HCT116 (cell line): Measurements from ENCODE around the gene LRP1B. TPM values are rescaled to one million over a fixed set of nuclear protein-coding genes. Genes with fewer than 3 reads are reported as not detected.

Experiments
- ATAC-seq: fragments of 200-7000 bp; cut with Tn5 transposase; 2 replicates; pipeline ENCODE4 v1.9.1; 2020; ENCODE audit warnings: mild to moderate bottlenecking, moderate library complexity
- BruUV-seq: library from RNA; stranded (reverse); fragments of 400-500 nt; replicated peaks from 2 replicates; lab custom pipeline; 2021; lab: Mats Ljungman, UMichigan
- CTCF ChIA-PET: fragments of 300-600 bp; sonication (Branson Sonifier 250); formaldehyde crosslinking; loops from one replicate; lab custom pipeline; 2021; ENCODE audit warnings: antibody characterized with exemption; lab: Charles Lee
- POLR2A ChIA-PET: fragments of 300-600, 350-600 bp; sonication (Branson Sonifier 250); formaldehyde crosslinking; loops from one replicate; lab custom pipeline; 2021; ENCODE audit warnings: antibody characterized with exemption; lab: Charles Lee
- RAD21 ChIA-PET, 2 experiments: fragments of 300-600 bp; sonication (Branson Sonifier 250); formaldehyde crosslinking; loops; one replicate each; lab custom pipeline; 2023; ENCODE audit warnings: low total read pairs in 2 of 2; ENCODE audit not compliant: uncharacterized antibody in 2 of 2, unreplicated experiment in 2 of 2, low non-redundant PET in 1 of 2; lab: Charles Lee
- DNase-seq: peaks from one replicate; pipeline ENCODE4 v3.0.0-alpha.2; 2010; ENCODE audit warnings: low read depth, low spot score
- H2AFZ ChIP-seq: fragments of 200-600 bp; shearing (Covaris generic), sonication (generic); 2 replicates; pipeline ENCODE4 v1.6.1; 2017; ENCODE audit warnings: low read depth, mixed run types, mixed read lengths, antibody characterized with exemption, low read length; ENCODE audit not compliant: poor library complexity, severe bottlenecking
- H3K27ac ChIP-seq: 2 replicates; pipeline ENCODE4 v1.5.1; 2012; ENCODE audit warnings: low read depth, low read length
- H3K27me3 ChIP-seq: fragments of 200-600 bp; sonication (generic); 2 replicates; pipeline ENCODE4 v1.6.1; 2016; ENCODE audit warnings: mixed run types, low read length, mixed read lengths; ENCODE audit not compliant: insufficient read depth
- H3K36me3 ChIP-seq, 2 experiments: fragments of 200-500 bp in 1 of 2; fragments of 200-600 bp in 1 of 2; sonication (Bioruptor generic) in 1 of 2; sonication (generic) in 1 of 2; 2 replicates each; pipeline versions ENCODE4 v1.5.1 to v1.6.1; 2014 to 2016; ENCODE audit warnings: low read length in 2 of 2, inconsistent platforms in 1 of 2, mixed read lengths in 1 of 2, mixed run types in 1 of 2; ENCODE audit not compliant: insufficient read depth in 2 of 2, control insufficient read depth in 1 of 2
- H3K4me1 ChIP-seq, 2 experiments: fragments of 200-600 bp in 1 of 2; sonication (generic) in 1 of 2; 2 replicates each; pipeline versions ENCODE4 v1.5.1 to v1.6.1; 2012 to 2017; ENCODE audit warnings: low read length in 2 of 2, inconsistent platforms in 1 of 2, mild to moderate bottlenecking in 1 of 2, mixed read lengths in 1 of 2, mixed run types in 1 of 2, moderate library complexity in 1 of 2; ENCODE audit not compliant: insufficient read depth in 2 of 2, control insufficient read depth in 1 of 2
- H3K4me2 ChIP-seq: fragments of 200-600 bp; sonication (generic); 2 replicates; pipeline ENCODE4 v1.6.1; 2017; ENCODE audit warnings: mixed run types, low read length, mixed read lengths
- H3K4me3 ChIP-seq, 2 experiments: fragments of 200-600 bp in 1 of 2; sonication (generic) in 1 of 2; replicated peaks in 1 of 2; 2 replicates each; pipeline ENCODE4 v1.5.1; 2011 to 2016; ENCODE audit warnings: low read length in 2 of 2, control low read depth in 1 of 2, low read depth in 1 of 2, mild to moderate bottlenecking in 1 of 2, mixed read lengths in 1 of 2, mixed run types in 1 of 2
- H3K79me2 ChIP-seq: fragments of 200-600 bp; sonication (generic); 2 replicates; pipeline ENCODE4 v1.6.1; 2017; ENCODE audit warnings: mild to moderate bottlenecking, mixed run types, low read length, moderate library complexity, mixed read lengths; ENCODE audit not compliant: insufficient read depth
- H3K9ac ChIP-seq: fragments of 200-600 bp; sonication (generic); 2 replicates; pipeline ENCODE4 v1.6.1; 2016; ENCODE audit warnings: low read length, mixed read lengths
- H3K9me2 ChIP-seq: fragments of 200-600 bp; sonication (generic), shearing (Covaris generic); 2 replicates; pipeline ENCODE4 v1.6.1; 2017; ENCODE audit warnings: mixed run types, mild to moderate bottlenecking, moderate library complexity; ENCODE audit not compliant: insufficient read depth
- H3K9me3 ChIP-seq, 2 experiments: fragments of 200-500 bp in 1 of 2; fragments of 200-600 bp in 1 of 2; sonication (Bioruptor generic) in 1 of 2; sonication (generic) in 1 of 2; 2 replicates each; pipeline ENCODE4 v1.6.1; 2014 to 2017; ENCODE audit warnings: low read length in 2 of 2, mixed read lengths in 2 of 2, inconsistent platforms in 1 of 2, low read depth in 1 of 2, mild to moderate bottlenecking in 1 of 2, mixed run types in 1 of 2, moderate library complexity in 1 of 2; ENCODE audit not compliant: control insufficient read depth in 1 of 2, insufficient read depth in 1 of 2
- H4K20me1 ChIP-seq: fragments of 200-600 bp; sonication (generic), shearing (Covaris generic); 2 replicates; pipeline ENCODE4 v1.6.1; 2017; ENCODE audit warnings: mixed run types, mild to moderate bottlenecking, moderate library complexity; ENCODE audit not compliant: insufficient read depth
- ATF3 ChIP-seq: IDR thresholded peaks from 2 replicates; pipeline ENCODE4 v1.6.1; 2012
- CEBPB ChIP-seq: IDR thresholded peaks from 2 replicates; pipeline ENCODE4 v1.6.1; 2012; ENCODE audit warnings: low read depth
- CTCF ChIP-seq, 3 experiments: fragments of 200-600 bp in 1 of 3; sonication (generic) in 1 of 3; IDR thresholded peaks in 2 of 3; conservative IDR thresholded peaks in 1 of 3; 2 replicates each; pipeline ENCODE4 v1.5.1; 2012 to 2017; ENCODE audit warnings: low read depth in 2 of 3, low read length in 2 of 3, antibody characterized with exemption in 1 of 3, borderline replicate concordance in 1 of 3, control low read depth in 1 of 3, mild to moderate bottlenecking in 1 of 3, mixed read lengths in 1 of 3, mixed run types in 1 of 3, moderate library complexity in 1 of 3; ENCODE audit not compliant: insufficient read depth in 1 of 3
- EGR1 ChIP-seq: IDR thresholded peaks from 2 replicates; pipeline ENCODE4 v1.6.1; 2012; ENCODE audit warnings: low read depth
- ELF1 ChIP-seq: IDR thresholded peaks from 2 replicates; pipeline ENCODE4 v1.6.1; 2012; ENCODE audit warnings: low read depth, borderline replicate concordance
- EZH2phosphoT487 ChIP-seq: fragments of 200-600 bp; IDR thresholded peaks from 2 replicates; pipeline ENCODE4 v1.6.1; 2018; ENCODE audit warnings: antibody characterized with exemption, borderline replicate concordance
- FOSL1 ChIP-seq: IDR thresholded peaks from 2 replicates; pipeline ENCODE4 v1.6.1; 2012; ENCODE audit warnings: low read depth
- JUND ChIP-seq: IDR thresholded peaks from 2 replicates; pipeline ENCODE4 v1.6.1; 2012
- POLR2A ChIP-seq: IDR thresholded peaks from 2 replicates; pipeline ENCODE4 v1.7.0; 2011; ENCODE audit warnings: borderline replicate concordance; ENCODE audit not compliant: insufficient read depth, insufficient read length; ENCODE audit errors: extremely low read depth
- POLR2AphosphoS5 ChIP-seq: IDR thresholded peaks from 2 replicates; pipeline ENCODE4 v1.6.1; 2011; ENCODE audit warnings: mild to moderate bottlenecking, low read depth, low read length, moderate library complexity
- RAD21 ChIP-seq: IDR thresholded peaks from 2 replicates; pipeline ENCODE4 v1.6.1; 2012; ENCODE audit warnings: low read depth, mild to moderate bottlenecking
- REST ChIP-seq: IDR thresholded peaks from 2 replicates; pipeline ENCODE4 v1.6.1; 2012; ENCODE audit warnings: low read depth
- SIN3A ChIP-seq: IDR thresholded peaks from 2 replicates; pipeline ENCODE4 v1.6.1; 2012; ENCODE audit warnings: low read depth
- SP1 ChIP-seq: IDR thresholded peaks from 2 replicates; pipeline ENCODE4 v1.6.1; 2012; ENCODE audit warnings: low read depth
- SRF ChIP-seq: IDR thresholded peaks from 2 replicates; pipeline ENCODE4 v1.6.1; 2012; ENCODE audit warnings: low read depth
- TCF7L2 ChIP-seq: IDR thresholded peaks from 2 replicates; pipeline ENCODE4 v1.7.0; 2011; ENCODE audit warnings: borderline replicate concordance, inconsistent platforms; ENCODE audit not compliant: insufficient read depth, insufficient read length; ENCODE audit errors: extremely low read depth
- YY1 ChIP-seq: IDR thresholded peaks from 2 replicates; pipeline ENCODE4 v1.6.1; 2011; ENCODE audit warnings: low read length, low read depth, moderate library complexity, mild to moderate bottlenecking; ENCODE audit not compliant: insufficient replicate concordance; ENCODE audit errors: extremely low read depth
- ZBTB33 ChIP-seq: IDR thresholded peaks from 2 replicates; pipeline ENCODE4 v1.6.1; 2011; ENCODE audit warnings: mild to moderate bottlenecking, low read length, moderate library complexity; ENCODE audit not compliant: insufficient replicate concordance; ENCODE audit errors: extremely low read depth
- ZFX ChIP-seq: fragments of 450-650 bp; IDR thresholded peaks from 2 replicates; pipeline ENCODE4 v1.6.1; 2017
- intact Hi-C: fragments of 100-400 bp; cut with micrococcal nuclease; formaldehyde crosslinking; loops from 2 replicates; pipeline ENCODE4 v1.10.0; 2022
- total RNA-seq: library from RNA; stranded (reverse); gene quantifications from one replicate; pipeline ENCODE4 v1.2.1, GENCODE V29; 2021; ENCODE audit not compliant: unreplicated experiment

The LRP1B gene
- total RNA-seq, 1 experiment from 2014 or later, result 0.34 TPM

- CTCF ChIA-PET, result no interaction called here
These were observed 1553.4 kb downstream of the LRP1B start for GRCh38 chr2:140577453-140577852.

More at GRCh38 chr2:140577453-140577852, 1553.4 kb downstream of the LRP1B start:
- Histone ChIP-seq H3K27me3 (no peaks in the 10 kb centered on the region), H3K27ac (no peak overlapping the region), H3K36me3 (no peaks in the 10 kb centered on the region), H3K9me3 (no peaks in the 10 kb centered on the region), H4K20me1 (no peaks in the 10 kb centered on the region), H2AFZ (no peak overlapping the region), H3K9me2 (no peaks in the 10 kb centered on the region), H3K4me3 (no peak overlapping the region), H3K79me2 (no peaks in the 10 kb centered on the region), H3K9ac (no peak overlapping the region), H3K4me1 (no peaks in the 10 kb centered on the region), H3K4me2 (no peak overlapping the region)
- POLR2A ChIA-PET, result no interaction called here
- BruUV-seq, result no TSS peak
- RAD21 ChIA-PET, result no interaction called here
- intact Hi-C loops, result no loop called here
- ATAC-seq (no peak), DNase-seq (no peak)
- TF ChIP-seq SIN3A, result no peak
- no peak for TF ChIP-seq CEBPB
- TF ChIP-seq SRF, result no peak
- TF ChIP-seq ZBTB33, result no peak
- TF ChIP-seq CTCF (IDR thresholded peaks at IDR 0.05 in 2 of 3, conservative IDR thresholded peaks at IDR 0.05 in 1 of 3; ENCODE audit: borderline replicate concordance in 1 of 3, insufficient read depth in 1 of 3, low read depth in 2 of 3, low read length in 2 of 3), result no peak
- TF ChIP-seq RAD21, result no peak
- TF ChIP-seq TCF7L2, result no peak
- no peak for TF ChIP-seq POLR2A
- TF ChIP-seq SP1, result no peak
- no peak for TF ChIP-seq ZFX
- TF ChIP-seq REST, result no peak
- no peak for TF ChIP-seq ELF1
- no peak for TF ChIP-seq JUND
- TF ChIP-seq ATF3, result no peak
- TF ChIP-seq EZH2phosphoT487, result no peak
- no peak for TF ChIP-seq YY1
- TF ChIP-seq POLR2AphosphoS5, result no peak
- no peak for TF ChIP-seq FOSL1
- TF ChIP-seq EGR1, result no peak
